GM19035 (cell line): ENCODE data around the gene LY6G5C.

Experiments used
- ATAC-seq: cut with Tn5 transposase; IDR thresholded peaks from one replicate; pipeline ENCODE4 v1.9.1; 2021; ENCODE audit not compliant: unreplicated experiment

Gene LY6G5C

DNA sequence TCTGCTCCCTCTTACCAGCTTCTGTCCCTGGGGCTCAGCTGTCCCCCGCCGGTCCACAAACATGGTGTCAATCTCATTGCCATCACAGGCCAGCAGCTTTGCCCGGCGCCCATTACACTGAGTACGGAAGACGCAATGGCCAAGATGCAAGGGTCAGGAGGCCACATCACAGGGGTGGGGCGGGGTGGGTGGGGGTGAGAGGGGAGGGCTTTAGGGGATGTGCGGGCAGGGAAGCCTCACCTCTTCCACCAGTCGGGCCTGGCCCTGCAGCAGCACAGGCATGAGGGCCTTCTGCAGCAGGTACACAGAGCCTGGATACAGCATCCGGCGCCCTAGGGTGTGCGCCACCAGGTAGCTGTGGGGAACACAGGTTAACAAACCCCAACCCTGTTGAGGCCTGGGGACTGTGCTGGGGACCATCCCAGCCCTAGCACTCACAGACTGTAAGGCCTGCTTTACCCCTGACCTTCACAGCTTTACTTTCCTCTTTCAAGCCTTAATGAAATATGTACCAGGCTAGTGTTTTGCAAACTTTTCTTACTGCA is 10.8 kb upstream of the LY6G5C start:
- ATAC-seq = no peak

- no peak for ATAC-seq
Measured at GRCh38 chr6:31691078-31691463, 10.2 kb upstream of the LY6G5C start.

- ATAC-seq = no peak
Measured at GRCh38 chr6:31690231-31691077, 9.6 kb upstream of the LY6G5C start.

- ATAC-seq = no peak
Measured at GRCh38 chr6:31689249-31690110, 8.6 kb upstream of the LY6G5C start.

GRCh38 chr6:31687860-31688693 is 7.2 kb upstream of the LY6G5C start:
- no peak for ATAC-seq

- ATAC-seq = no peak
Measured at GRCh38 chr6:31687321-31687720, 6.5 kb upstream of the LY6G5C start.

DNA sequence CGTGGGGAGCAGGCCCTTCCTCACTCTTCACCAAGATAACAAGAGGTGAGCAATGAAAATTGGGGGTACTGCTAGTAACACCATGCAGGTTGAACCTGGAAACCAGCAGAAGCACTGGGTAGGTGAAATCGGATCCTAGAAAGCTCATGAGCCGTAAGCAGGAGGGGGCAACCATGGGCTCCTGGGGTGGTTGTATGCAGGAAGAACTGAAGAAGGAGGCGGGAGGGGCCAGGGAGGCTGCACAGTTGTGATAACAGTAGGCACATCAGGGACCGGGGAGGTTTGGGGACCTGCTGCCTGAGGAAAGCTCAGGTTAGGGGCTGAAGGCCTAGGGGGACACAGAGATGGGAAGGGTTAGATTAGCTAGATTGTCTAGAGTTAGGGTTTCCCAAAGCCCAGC is 5.6 kb upstream of the LY6G5C start:
- ATAC-seq = no peak

GRCh38 chr6:31683591-31683990 is 2.7 kb upstream of the LY6G5C start:
- ATAC-seq = no peak

DNA sequence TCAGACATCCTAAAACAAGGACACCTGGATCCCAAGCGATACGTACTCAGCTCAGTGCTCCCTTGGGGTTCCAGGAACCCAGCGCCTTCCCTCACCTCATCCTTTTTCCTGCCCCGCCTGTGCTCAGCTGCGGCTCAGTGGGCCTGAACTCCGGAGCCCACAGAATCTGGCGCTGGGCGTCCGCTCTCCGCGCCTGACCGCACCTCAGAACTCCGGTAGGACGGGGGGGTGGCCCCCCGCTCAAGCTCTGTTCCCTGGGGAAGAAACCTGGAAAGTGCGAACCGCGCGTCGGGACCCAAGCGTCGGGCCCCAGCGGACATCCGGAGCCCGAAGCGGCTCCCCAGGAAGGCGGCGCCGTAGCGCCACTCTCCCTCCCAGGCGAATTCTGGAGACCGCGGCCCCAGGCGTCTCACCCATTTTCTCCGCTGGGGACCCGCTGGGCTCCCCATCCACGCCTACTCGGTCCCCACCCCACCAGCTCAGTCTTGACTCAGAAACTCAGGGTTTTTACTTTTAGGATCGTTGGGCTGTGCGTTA is 336 bp upstream of the LY6G5C start:
- ATAC-seq = no peak

GRCh38 chr6:31677955-31678354 is 2.9 kb downstream of the LY6G5C start:
- no peak for ATAC-seq

- ATAC-seq = no peak
Measured at GRCh38 chr6:31676904-31677303, 4.0 kb downstream of the LY6G5C start.

- no peak for ATAC-seq
Measured at GRCh38 chr6:31676322-31676903, 4.5 kb downstream of the LY6G5C start.

GRCh38 chr6:31669676-31670075 is 11.2 kb downstream of the LY6G5C start, which contains the start of gene LY6G5B:
LY6G5B (plus strand) TSS chr6:31669976; CDS start chr6:31670951, 975 bp downstream.
- no peak for ATAC-seq

DNA sequence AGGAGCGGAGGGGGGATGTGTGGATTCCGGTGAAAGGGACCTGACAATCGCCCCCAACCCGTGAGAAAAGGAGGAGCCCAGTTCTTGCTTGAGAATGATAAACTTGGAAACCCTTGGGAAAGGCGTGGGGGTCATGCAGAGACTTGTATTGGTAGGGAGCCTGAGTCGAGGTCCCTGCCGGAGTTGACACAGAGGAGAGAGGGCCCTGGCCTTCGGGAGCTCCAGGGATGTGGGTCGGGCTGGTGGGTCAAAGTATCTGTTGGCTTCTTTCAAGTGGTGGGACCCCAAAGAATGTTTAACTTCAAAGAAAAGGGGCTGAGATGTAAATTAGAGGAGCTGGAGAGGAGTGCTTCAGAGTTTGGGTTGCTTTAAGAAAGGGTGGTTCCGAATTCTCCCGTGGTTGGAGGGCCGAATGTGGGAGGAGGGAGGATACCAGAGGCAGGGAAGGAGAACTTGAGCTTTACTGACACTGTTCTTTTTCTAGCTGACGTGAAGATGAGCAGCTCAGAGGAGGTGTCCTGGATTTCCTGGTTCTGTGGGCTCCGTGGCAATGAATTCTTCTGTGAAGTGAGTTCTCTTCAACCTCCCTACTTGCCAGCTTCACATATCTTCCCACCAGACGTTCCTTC is 14.4 kb downstream of the LY6G5C start:
- no peak for ATAC-seq

- ATAC-seq = peak; percentile 81
Measured at GRCh38 chr6:31665501-31666336, 15.1 kb downstream of the LY6G5C start, which contains the start of gene CSNK2B. CSNK2B (plus strand) TSS chr6:31666080; CDS start chr6:31666832, 752 bp downstream.

DNA sequence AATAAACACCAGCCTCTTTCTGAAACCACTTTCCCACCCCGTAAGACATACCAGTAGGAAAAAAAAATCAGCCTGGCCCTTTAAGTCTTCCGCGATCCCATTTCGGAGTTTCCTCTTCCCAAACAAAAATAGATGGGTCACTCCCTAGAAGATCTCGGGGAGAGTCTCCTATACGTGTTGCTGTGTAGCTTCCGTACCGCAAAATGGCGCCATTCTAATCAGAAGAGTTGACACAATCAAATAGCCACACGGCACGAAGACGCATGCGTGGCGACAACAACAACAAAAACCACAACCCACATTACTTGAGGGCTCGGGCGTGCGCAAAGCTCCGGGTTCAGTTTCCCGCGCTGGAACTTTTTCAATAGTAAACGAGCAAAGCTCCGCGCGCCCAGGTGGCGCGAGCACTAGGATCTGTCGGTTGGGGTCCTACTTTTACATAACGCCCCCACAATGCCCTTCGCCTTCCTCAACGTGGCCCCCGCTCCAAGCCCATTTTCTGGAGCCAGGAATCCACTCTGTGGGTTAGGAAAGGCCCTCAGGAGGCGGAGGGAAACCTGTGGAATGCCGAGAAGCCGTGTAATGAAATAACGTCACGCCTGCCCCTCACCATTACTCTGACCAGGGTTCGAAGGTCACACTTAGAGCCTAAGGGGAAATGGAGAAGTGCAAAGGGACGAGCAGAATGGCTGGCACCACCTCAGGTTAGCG is 15.9 kb downstream of the LY6G5C start, which contains the start of gene GPANK1:
TSS of gene GPANK1 (minus strand) at position 208 of the 711 bp plus-strand sequence. CDS start 519 bp downstream, outside the sequence.
- ATAC-seq = peak; percentile 37

DNA sequence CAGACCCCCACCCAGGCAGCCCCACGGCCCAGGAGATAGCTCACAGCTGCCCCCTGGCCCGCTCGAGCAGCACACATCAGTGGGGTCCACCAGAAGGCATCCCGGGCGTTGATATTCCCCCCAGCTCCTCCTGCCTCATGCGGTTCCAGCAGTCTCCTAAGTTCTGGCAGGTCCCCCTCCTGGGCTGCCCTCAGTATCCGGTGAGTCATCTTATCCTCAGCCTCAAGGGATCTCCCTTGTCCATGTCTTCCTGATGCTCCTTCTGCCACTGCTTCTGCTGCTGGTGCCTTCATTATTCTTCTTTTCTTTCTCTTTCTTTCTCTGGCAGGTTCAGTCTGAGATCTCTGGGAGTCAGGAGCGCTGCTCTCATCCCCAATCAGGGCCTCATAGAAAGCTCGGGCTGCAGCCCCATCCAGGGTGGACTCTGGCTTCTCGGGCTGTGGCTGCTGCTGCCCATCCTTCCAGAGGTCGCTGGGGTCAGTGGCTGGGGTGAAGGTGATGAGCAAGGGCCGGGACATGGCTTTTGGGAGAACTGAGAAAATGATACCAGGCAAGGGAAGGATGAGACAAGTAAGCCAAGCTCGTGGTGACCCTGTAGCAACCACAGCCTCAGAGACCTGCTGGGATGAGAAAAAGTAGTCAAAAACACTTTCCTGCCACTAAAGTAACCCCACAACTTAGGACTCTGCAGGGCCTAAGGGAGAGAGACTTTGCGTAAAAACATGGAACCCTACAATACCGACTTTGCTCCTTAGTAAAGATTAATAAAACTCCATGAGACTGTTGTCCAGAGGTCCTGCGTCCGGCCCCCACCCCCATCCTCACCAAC is 16.7 kb downstream of the LY6G5C start:
- ATAC-seq = no peak
